ENCODE results near the gene PXK.
A peak's percentile ranks its signal among the peaks of the same experiment; 100 is the strongest.

The PXK gene

GRCh38 chr3:58383904-58384303, 51.2 kb downstream of the PXK start:
- DNase-seq (ENCODE audit: low spot score), result peak; percentile 60

- DNase-seq (ENCODE audit: low spot score), result no peak
Measured at GRCh38 chr3:58384381-58385090, 51.8 kb downstream of the PXK start.

DNA sequence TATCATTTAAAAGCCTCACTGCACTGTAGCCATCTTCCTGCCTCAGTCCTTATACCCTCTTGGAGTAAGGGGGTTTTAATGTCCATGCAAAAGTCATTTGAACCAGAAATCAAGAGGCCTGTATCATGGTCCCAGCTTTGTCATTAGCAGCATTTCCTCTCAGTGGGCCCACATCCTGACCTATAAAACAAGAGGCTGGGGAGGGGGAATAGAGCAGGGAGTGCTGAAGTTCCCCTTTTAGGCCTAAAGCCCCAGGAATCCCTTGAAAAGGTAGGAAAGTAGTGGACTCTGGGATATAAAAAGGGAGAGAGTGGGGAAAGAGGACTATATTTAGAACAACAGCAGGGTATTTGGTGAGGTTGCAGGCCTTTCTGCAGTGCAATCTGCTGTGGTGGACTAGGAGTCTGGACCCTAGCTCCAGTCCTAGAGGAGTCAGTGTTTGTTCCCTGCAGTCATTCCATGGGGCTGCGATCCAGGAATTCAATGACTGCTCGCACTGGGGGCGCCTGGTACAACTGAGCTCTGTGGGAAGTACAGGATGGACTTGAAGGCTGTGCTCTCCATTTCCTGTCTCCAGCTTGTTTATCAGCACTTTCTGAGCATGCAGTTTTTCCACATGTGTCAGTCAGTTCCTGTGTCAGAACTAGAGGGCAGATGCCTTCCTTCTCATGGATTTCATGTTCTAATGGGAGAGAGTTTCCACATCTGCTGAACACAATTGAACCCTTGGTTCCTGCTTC, 54.1 kb downstream of the PXK start:
- DNase-seq (ENCODE audit: low spot score), result peak; percentile 96

DNA sequence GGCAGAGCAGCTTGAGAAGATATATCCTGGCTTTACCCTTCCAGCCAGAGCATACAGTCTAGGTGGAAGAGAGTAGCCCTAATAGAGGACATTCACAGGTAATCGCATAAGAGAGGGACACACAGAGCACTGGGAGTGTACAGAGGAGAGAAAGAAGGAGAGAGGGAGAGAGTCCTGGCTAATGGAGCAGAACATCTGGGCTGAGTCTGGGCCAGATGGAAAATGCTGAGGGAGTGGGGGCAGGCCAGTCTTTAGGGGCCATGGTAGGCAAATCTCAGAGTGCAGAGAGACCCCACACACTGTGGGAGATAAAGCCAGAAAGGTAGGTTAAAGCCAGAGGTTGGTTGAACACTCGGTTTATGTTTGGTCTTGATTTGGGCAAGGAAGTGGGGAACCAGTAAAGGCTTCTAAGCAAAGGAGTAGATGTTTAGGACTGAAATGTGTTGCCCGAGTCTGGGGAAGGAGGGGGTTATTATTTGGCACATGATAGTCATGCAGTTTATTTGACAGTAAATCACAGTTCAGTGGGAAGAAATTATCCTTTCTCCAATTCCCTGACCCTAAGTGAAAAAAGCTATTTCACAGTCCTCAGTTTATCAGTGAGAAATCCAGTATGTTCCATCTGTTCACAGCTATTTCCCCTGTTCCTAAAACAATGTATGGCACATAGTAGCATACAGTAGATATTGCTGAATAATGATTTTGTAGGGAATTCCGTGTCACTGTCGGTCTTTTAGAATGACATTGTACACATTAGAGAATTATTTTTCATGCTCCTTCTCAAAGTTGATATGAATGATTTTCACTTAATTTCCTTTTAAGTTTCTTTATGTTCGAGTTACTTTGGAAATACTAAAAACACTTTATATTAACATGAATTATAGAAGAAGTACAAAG, 55.2 kb downstream of the PXK start:
- DNase-seq (ENCODE audit: low spot score), result no peak

DNA sequence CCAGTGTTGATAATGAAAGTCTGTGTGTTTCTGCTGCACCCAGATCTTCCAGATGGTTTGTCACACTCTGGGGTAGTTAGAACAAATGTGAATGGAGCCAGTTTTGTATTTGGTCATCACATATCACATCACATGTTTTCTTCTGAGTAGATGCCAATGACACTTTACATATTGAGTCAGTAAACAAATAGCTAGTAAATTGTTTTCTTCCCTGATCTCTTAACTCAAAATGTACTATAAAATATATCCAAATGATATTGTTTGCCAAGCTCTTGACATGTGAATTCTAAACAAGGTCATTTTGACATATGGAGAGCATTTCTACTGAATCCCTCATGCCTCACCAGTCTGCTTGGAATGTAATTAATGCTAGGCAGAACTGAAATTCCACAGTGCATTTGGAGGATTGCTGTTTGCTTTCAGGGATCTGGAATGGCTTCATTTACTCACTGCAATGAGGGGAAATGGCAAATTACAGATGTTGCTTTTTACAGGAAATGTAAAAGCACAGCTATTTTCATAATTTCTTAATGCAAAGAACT, 55.9 kb downstream of the PXK start:
- peak; percentile 98 for DNase-seq (ENCODE audit: low spot score)

GRCh38 chr3:58391156-58391865, 58.6 kb downstream of the PXK start:
- DNase-seq (ENCODE audit: low spot score), result no peak

DNA sequence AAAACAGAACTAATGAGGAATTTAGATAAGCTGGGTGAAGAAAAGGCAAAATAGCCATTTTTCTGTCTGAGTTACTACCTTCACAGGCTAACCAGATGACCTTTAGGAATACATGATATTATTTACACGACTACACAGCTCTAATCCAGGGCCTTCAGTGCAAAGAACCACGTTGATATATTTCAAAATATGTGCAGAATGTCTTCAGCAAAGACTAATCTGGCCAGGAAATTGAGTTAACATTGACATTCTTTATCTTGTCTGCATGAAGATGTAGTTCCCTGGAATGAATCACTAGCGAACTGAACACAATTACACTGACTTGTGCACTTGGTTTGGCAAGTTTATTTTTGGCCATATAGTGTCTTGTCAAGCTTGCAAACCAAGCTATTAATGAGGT, 59.5 kb downstream of the PXK start:
- DNase-seq (ENCODE audit: low spot score), result no peak

DNA sequence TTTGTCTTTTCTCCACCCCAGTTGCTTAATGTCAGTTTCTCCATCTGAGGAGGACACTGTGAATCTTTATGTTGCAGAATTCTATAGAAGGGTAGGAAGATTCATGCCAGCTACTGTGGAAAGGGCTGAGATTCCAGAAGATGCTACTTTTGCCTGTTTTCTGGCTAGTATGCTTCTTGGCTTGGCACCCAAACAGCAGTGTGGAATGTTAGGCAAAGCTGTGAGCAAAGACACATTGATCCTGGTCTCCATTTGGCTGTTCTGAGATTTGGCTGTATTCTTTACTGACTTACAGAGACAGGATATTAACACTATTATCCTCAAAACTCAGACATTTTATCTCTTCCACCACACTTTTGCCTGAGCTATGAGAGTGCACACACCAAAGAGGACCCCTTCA, 61.6 kb downstream of the PXK start:
- DNase-seq (ENCODE audit: low spot score), result no peak

GRCh38 chr3:58398669-58399333, 66.1 kb downstream of the PXK start:
- DNase-seq (ENCODE audit: low spot score), result no peak

- no peak for DNase-seq (ENCODE audit: low spot score)
Measured at GRCh38 chr3:58403513-58404109, 70.9 kb downstream of the PXK start.

- DNase-seq (ENCODE audit: low spot score), result no peak
Measured at GRCh38 chr3:58404396-58404795, 71.7 kb downstream of the PXK start.

- DNase-seq (ENCODE audit: low spot score), result no peak
Measured at GRCh38 chr3:58408906-58409305, 76.2 kb downstream of the PXK start.

GRCh38 chr3:58409663-58410062, 77.0 kb downstream of the PXK start:
- DNase-seq (ENCODE audit: low spot score), result no peak

DNA sequence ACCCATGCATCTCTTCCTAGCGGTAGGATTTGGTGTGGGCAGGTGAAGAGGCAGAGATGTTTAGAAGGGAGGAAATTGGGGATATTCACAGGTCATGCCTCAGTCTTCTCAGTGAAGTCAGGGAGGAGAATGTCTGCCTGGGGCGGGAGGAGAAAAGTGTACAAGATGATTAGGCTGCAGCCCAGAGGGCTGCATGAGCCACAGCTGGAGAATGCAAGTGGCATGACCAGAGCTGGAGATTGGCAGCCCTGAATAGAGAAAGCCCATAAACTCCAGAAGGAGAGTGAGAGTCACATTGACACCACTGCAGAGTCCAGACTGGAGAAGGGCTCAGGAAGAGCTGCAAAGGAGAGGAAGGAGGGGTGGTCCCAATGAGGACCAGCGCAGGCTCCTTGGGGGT, 78.3 kb downstream of the PXK start:
- no peak for DNase-seq (ENCODE audit: low spot score)

DNA sequence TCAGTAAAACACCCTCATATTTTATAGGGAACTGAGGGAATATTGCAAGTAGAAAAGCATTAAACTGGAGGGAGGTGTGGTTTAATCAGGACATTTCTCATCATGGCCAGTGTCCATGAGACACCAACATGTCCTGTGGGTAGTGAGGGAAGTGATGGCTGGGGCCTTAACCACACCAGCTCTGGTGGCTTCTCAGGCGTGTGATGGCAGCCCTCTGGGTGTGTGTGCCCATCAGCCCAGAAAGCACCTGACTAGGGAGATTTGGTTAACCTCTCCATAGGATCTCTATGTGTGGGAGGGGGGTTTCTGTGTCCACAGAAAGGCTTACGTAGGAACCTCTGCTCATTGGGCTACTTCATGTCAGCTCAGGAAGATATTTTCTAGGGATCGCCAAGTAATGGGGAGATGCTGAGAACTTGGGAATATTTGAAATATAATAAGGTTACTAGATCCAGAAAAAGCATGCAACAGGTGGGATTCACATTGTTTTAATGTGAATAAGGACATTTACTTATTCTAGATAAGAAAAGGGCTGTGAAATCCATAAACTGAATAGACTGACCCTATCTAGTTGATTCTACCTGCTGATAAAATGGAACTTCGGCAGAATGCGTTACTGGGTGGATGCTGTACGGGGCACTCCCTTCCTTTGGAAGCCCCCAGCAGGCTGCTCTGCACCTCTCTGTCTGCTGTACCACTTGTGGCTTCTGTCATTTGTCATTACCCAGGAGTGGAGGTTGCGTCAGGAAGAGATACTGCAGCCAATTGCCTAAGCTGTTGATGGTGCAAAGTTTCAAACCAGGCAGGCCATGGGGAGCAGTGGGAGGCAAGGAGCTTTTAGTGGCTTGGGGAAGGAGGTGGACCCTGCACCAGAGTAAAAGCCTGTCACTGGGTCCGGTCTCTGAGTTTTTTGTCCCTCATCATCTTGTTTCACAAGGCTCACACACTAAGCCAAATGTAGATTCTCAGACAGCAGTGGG, 79.4 kb downstream of the PXK start:
- DNase-seq (ENCODE audit: low spot score), result no peak

GRCh38 chr3:58414538-58415197, 82.0 kb downstream of the PXK start:
- peak; percentile 83 for DNase-seq (ENCODE audit: low spot score)

- DNase-seq (ENCODE audit: low spot score), result no peak
Measured at GRCh38 chr3:58416191-58416590, 83.5 kb downstream of the PXK start.

GRCh38 chr3:58417075-58417474, 84.4 kb downstream of the PXK start:
- DNase-seq (ENCODE audit: low spot score), result no peak

DNA sequence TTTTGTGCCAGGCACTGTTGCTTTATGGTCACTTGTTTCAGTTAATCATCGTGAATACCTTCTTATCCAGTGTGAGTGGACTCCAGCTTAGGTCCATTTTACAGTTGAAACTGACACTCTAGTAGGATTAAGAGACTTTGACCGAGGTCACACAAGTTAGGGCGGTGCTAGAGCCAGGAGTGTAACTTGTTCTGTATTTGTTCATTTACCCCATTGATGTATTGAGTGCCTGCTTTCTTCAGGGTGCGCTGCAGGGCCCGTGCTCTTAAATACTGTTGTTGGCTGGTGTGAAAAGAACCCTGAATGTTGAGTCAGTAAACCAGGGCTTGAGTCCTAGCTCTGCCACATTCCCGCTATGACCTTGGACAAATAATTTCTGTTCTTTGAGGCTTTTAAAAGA, 85.5 kb downstream of the PXK start:
- no peak for DNase-seq (ENCODE audit: low spot score)
